Cardiac fibroblast (primary cell): Measurements from ENCODE around the gene CRTAC1.

ENCODE experiments used
- DNase-seq, 2 donors: peaks; one replicate each; pipeline versions ENCODE4 v3.0.0 to v3.0.0-alpha.2; 2010; ENCODE audit warnings: low read depth in 2 of 2
- H3K4me3 ChIP-seq, 2 donors: replicated peaks in 1 of 2; 1 replicate in 1 of 2; 2 replicates in 1 of 2; pipeline ENCODE4 v1.5.1; 2011; ENCODE audit warnings: low read depth in 2 of 2, low read length in 2 of 2, mild to moderate bottlenecking in 2 of 2, moderate library complexity in 1 of 2
- TF ChIP-seq, protein P1 (sequence below): IDR thresholded peaks from one replicate; pipeline ENCODE4 v1.5.1; 2011; ENCODE audit warnings: low read depth, mild to moderate bottlenecking, low read length, inconsistent platforms

Gene CRTAC1

DNA sequence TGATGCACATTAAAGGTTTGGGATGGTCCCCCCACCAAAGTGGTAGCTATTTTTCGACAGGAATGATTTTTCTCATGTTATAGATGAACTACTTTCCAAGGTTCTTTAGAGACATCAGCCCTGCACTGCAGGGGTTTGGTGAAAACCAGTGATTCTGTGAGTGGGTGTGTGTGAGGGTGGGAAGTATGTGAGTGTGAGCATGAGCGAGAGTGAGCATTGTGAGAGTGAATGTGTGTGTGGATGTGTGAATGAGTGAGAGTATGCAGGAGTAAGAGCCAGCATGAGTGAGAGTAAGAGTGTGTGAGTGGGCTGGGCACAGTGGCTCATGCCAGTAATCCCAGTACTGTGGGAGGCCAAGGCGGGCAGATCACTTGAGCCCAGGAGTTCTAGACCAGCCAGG is 105.7 kb downstream of the CRTAC1 start:
- TF ChIP-seq, protein P1, sequence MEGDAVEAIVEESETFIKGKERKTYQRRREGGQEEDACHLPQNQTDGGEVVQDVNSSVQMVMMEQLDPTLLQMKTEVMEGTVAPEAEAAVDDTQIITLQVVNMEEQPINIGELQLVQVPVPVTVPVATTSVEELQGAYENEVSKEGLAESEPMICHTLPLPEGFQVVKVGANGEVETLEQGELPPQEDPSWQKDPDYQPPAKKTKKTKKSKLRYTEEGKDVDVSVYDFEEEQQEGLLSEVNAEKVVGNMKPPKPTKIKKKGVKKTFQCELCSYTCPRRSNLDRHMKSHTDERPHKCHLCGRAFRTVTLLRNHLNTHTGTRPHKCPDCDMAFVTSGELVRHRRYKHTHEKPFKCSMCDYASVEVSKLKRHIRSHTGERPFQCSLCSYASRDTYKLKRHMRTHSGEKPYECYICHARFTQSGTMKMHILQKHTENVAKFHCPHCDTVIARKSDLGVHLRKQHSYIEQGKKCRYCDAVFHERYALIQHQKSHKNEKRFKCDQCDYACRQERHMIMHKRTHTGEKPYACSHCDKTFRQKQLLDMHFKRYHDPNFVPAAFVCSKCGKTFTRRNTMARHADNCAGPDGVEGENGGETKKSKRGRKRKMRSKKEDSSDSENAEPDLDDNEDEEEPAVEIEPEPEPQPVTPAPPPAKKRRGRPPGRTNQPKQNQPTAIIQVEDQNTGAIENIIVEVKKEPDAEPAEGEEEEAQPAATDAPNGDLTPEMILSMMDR: no peak
- H3K4me3 ChIP-seq: no peak overlapping the region
- no peak for DNase-seq

DNA sequence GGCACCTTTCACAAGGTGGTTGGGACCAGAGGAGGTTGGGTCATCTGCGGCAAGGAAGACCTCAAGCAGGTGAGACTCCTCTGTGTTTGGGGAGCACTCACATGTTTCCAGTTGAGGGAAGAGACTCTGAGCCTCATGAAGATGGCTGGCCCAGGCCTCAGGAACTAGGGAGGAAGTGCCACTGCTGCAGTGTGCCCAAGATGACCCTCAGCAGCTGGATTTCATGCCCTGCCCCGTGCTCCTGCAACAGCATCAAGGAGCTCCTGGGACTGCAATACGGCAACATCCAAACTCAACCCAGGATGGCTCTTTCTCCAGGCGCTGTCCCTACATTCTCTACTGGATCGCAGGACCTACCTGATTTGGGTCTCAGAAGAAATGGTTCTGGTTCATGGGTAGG is 106.9 kb downstream of the CRTAC1 start:
- no peak overlapping the region for H3K4me3 ChIP-seq
- TF ChIP-seq, protein P1: no peak
- no peak for DNase-seq

DNA sequence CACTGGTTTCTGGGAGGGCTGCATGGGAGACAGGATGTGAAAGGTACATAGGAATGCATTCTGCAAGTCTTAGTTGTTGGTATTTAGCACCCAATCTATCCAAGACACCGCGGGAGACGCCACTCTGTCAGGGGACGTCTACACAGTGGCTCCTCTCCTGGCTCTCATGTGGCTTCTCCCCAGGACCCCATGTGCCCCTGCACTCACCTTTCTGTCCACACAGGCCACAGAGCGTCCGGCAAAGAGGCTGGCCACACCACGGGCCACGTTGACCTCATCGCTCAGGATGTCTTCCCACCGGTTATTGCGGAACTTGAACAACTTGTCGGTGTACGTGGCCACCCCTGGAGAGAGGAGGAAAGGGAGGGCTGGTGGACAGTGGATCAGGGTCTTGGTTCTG is 107.4 kb downstream of the CRTAC1 start:
- DNase-seq: no peak
- TF ChIP-seq, protein P1: no peak
- no peak overlapping the region for H3K4me3 ChIP-seq

DNA sequence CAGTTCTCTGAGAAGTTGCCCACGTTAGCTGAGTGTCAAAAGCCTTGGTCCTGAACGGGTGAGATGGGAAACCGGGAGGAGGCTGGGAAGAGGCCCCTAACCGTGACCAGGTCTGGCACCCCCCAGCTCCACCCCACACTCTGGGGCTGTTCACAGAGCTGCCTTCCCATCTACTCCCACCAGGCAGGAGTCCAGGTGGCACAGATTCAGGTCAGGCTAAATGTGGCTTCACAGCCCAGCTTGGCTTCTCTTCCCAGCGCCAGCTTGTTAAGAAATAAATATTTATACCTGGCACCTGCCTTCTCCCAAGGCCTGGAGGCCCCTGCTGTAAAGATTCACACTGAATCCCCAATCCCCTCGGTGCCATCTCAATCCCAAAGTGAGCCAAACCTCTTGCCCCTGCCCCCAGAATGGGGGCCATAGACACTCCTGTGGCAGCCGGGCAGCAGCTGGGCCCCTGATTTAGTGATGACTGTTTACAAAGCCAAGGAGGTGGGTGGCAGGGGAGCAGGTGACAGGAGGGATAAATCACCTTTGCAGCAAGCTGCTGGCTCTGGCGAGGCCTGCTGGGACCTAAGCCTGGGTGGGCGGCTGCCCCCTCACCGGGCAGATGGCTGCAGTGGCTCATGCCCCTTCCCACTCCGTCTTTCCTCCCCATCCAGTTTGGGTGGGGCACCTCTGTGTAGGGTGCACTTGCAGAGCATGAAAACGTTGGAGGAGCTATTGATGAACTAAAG is 108.2 kb downstream of the CRTAC1 start:
- TF ChIP-seq, protein P1: no peak
- H3K4me3 ChIP-seq: no peak overlapping the region
- DNase-seq: no peak

DNA sequence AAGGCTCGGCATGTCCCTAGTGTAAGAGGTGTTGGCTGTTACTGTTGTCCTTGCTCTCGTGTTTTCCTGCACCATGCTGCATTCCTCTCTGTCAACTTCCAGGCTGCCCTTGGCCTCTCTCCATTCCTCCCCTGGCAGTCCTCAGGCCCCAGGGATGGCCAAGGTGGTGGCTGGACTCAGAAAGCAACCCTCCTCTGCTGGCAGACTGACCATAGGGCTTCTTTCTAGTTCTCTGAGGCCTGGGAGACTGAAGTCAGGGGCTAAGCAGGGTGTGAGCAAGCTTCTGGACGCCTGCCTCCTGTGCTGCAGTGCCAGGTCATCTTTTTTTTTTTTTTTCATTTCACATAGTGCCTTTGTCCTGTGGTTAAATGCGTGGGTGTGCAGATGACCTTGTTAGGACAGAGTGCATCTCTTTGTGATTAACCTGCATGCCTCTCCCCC is 108.8 kb downstream of the CRTAC1 start:
- no peak overlapping the region for H3K4me3 ChIP-seq
- no peak for DNase-seq
- TF ChIP-seq, protein P1: no peak

DNA sequence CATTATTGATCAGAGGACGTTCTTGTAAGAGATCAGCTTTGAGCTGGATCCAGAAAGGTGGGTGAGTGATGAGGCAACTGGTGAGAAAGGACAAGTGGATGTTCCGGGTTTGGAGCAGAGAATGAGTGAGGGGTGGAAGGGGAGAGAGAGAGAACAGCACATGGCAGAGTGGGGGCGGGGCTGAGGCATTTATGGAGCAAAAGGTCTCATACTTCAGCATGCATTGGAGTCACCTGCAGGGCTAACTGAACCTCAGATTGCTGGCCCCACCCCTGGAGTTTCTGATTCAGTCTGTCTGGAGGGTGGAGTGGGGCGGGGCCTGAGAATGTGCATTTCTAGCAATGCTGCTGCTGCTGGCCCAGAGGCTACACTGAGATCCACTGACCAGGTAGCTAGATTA is 109.6 kb downstream of the CRTAC1 start:
- DNase-seq: no peak
- TF ChIP-seq, protein P1: no peak
- H3K4me3 ChIP-seq: no peak overlapping the region

DNA sequence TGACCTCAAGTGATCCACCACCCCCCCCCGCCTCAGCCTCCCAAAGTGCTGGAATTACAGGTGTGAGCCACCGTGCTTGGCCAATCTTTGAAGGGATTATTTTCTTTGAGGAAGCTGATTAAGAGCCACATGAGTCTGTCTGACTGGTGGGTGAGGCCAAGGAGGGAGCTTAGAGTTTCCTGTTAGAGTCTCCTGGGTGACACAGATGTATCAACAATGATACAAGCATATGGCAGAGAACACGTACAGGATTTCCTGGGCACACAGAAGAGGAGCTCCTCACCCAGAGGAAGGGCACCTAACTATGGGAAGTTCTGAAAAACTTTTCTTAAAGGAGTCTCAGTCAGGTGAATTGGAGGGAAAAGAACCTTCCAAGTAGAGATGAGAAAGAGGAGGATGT is 111.4 kb downstream of the CRTAC1 start:
- H3K4me3 ChIP-seq: no peak overlapping the region
- TF ChIP-seq, protein P1: no peak
- peak in 1 of 2 donors; percentile 6 for DNase-seq
